ENCODE measurements around the gene LGALSL.

LGALSL gene

DNA sequence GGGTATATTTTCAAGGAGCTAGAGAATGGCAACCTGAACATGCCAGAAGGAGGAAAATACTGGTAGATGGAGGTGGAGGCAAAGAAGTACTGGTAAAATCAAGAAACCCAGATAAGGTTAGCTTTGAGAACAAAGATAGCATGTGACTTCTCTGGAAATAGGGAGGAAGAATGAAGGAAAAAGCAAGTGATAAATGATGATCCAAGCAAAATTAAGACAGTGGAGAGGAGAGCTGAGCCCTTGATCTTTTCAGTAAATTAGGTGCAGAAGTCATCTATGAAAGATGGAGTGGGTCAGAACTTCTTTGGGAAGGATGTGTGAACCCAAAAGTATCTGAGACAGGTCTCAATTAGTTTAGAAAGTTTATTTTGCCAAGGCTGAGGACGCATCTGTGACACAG is 44.5 kb downstream of the LGALSL start:
- H3K27ac ChIP-seq = no peak overlapping the region
- TF ChIP-seq, protein P1, sequence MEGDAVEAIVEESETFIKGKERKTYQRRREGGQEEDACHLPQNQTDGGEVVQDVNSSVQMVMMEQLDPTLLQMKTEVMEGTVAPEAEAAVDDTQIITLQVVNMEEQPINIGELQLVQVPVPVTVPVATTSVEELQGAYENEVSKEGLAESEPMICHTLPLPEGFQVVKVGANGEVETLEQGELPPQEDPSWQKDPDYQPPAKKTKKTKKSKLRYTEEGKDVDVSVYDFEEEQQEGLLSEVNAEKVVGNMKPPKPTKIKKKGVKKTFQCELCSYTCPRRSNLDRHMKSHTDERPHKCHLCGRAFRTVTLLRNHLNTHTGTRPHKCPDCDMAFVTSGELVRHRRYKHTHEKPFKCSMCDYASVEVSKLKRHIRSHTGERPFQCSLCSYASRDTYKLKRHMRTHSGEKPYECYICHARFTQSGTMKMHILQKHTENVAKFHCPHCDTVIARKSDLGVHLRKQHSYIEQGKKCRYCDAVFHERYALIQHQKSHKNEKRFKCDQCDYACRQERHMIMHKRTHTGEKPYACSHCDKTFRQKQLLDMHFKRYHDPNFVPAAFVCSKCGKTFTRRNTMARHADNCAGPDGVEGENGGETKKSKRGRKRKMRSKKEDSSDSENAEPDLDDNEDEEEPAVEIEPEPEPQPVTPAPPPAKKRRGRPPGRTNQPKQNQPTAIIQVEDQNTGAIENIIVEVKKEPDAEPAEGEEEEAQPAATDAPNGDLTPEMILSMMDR (conservative IDR thresholded peaks at IDR 0.05; ENCODE audit: low read depth) = no peak
- ChIA-PET POLR2A (ENCODE audit: low non-redundant PET) (no interaction called here), CTCF (interaction anchor here (0.7 to 1.6 kb wide), 2 partner anchors 11 to 392 kb away, joined by 3 to 12 read pairs; no protein-coding TSS in a partner anchor)
- no peak for DNase-seq (ENCODE audit: low spot score)

DNA sequence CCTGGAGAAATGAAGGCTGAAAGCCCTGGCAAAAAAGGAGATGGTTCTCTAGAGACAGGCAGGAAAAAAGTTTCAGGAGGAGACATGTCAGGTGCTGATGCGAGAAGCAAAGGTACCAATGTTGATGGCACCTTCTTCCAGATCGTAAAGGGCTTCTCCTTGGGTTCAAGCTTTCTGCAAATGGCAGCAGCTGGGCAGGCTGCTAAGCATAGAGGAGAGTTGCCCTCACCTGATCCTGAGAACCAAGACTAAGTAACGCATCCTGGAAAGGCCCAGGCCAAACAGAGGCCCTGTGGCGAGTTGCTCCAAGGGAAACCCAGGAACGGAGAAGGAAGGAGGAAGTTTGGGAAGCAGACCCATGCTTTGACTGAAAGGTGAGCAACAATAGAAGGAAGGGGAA is 46.6 kb downstream of the LGALSL start:
- TF ChIP-seq, protein P1 (conservative IDR thresholded peaks at IDR 0.05; ENCODE audit: low read depth) = no peak
- no peak for DNase-seq (ENCODE audit: low spot score)
- ChIA-PET CTCF (interaction anchor here (0.8 kb wide), 1 partner anchor 12 kb away, joined by 4 read pairs; no protein-coding TSS in a partner anchor), POLR2A (ENCODE audit: low non-redundant PET) (no interaction called here)
- H3K27ac ChIP-seq = no peak overlapping the region

DNA sequence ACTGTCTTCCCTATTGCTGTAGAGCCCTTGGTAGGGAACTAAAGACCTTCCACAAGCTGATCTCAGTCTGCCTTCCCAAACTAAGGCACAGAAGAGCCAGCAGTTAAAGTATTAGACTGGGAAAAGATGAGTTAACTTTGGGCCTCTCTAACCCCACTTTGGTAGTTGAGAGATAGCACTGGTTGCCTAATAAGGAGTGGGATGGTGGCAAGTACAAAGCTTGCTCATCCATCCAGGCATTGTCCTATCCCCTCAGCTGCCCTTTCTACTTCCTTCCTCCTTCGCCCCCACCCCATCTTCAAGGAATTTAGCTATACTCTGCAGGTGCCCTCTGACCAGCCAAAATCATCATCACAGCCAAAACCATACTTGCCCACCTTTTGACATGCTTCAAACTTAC is 48.0 kb downstream of the LGALSL start:
- no peak overlapping the region for H3K27ac ChIP-seq
- ChIA-PET CTCF (interaction anchor here (0.6 to 1.0 kb wide), 2 partner anchors 14 to 567 kb away, joined by 3 read pairs; no protein-coding TSS in a partner anchor), POLR2A (ENCODE audit: low non-redundant PET) (no interaction called here)
- no peak for DNase-seq (ENCODE audit: low spot score)
- TF ChIP-seq, protein P1 (conservative IDR thresholded peaks at IDR 0.05; ENCODE audit: low read depth) = no peak

DNA sequence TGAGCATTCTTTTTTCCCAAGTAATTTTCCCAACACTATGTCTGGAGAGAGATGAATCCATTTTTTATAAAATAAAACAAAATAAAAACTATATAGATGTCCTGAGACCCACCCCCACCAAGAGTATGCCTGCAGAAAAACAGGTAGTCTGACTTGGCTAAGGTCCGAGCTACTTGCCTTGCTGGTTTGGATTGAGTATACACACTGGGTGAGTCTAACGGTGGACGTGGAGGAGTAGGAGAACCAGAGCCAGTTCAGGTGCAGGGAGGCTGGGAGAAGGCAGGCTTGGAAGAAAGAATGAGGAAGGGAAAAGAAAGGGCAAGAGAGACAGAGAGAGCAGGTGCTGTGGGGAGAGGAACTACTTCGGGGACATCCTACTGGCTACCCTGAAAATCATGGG is 48.9 kb downstream of the LGALSL start:
- CTCF ChIA-PET = no interaction called here
- TF ChIP-seq, protein P1 (conservative IDR thresholded peaks at IDR 0.05; ENCODE audit: low read depth) = no peak
- no peak for DNase-seq (ENCODE audit: low spot score)
- POLR2A ChIA-PET (ENCODE audit: low non-redundant PET) = no interaction called here
- H3K27ac ChIP-seq = no peak overlapping the region

DNA sequence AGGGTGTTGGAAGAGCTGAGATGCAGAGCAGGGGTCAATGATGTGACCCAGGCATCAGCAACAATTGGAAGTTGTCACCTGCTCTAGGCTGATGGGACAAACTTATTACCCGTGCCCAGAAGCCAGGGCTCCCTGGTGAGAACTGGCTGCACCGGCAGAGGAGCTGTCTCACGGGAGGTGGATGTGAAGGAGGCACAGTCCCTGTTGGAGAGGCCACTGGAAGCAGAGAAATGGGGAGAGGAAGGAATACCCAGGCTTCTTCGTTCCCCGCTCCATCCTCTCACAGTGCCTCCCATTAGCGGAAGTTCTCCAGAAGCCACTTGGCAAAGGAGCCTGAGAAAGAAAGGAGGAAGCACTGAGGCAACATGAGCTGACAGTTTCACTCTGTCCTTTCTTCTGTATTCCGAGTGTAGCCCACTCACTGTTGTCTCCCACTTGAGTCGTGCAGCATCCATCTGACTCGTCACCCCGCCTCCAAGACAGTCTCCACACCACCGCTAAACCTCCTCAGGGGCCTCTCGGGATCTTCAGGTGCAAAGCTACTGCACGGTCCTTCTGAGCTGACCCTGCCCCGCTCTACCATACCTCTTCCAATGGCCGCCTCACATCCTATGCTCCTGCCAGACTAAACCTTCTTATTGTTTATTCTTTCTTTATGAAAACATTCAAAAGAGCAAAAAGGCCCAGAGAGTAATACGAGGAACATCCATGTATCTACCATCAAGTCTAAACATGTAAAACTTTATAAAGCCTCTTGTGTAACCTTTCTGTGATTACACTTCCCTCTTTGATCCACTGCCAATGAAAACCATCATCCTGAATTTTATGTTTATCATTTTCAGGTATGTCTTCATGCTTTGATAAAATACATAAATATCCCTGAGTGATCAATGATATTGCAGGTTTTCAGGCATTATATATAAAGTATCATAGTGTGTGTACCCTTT is 51.1 kb downstream of the LGALSL start:
- TF ChIP-seq, protein P1 (conservative IDR thresholded peaks at IDR 0.05; ENCODE audit: low read depth) = no peak
- CTCF ChIA-PET = interaction anchor here (0.6 to 1.5 kb wide), 2 partner anchors 76 to 174 kb away, joined by 3 to 5 read pairs; no protein-coding TSS in a partner anchor
- no peak overlapping the region for H3K27ac ChIP-seq
- POLR2A ChIA-PET (ENCODE audit: low non-redundant PET) = no interaction called here
- peak; percentile 18 for DNase-seq (ENCODE audit: low spot score)

DNA sequence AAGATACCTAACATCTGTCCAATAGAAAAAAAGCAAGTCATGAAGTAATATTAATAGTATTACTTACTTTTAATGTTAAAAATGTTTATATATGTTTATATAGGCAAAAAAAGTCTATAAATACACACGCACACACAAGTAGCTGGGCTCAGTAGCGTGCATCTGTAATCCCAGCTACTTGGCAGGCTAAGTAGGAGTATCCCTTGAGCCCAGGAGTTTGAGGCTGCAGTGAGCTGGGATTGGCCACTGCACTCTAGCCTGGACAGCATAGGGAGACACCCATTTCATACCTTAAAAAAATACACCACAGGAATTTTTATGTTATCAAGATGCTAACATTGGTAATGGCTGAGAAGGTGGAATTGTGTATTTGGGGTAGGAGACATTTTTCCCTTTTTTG is 52.7 kb downstream of the LGALSL start:
- ChIA-PET POLR2A (ENCODE audit: low non-redundant PET) (interaction anchor here (0.6 kb wide), 1 partner anchor 83 kb away, joined by 3 read pairs; no protein-coding TSS in a partner anchor), CTCF (no interaction called here)
- H3K27ac ChIP-seq = no peak overlapping the region
- DNase-seq (ENCODE audit: low spot score) = no peak
- TF ChIP-seq, protein P1 (conservative IDR thresholded peaks at IDR 0.05; ENCODE audit: low read depth) = no peak

All from RWPE1 (cell line).